ENCODE data around the gene TMIGD2.
"Not testable (repeated sequence)": the region's sequence is repeated elsewhere in the genome, so short reads cannot be mapped to it uniquely, and the experiment has no call there.

The TMIGD2 gene, protein sequence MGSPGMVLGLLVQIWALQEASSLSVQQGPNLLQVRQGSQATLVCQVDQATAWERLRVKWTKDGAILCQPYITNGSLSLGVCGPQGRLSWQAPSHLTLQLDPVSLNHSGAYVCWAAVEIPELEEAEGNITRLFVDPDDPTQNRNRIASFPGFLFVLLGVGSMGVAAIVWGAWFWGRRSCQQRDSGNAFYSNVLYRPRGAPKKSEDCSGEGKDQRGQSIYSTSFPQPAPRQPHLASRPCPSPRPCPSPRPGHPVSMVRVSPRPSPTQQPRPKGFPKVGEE

DNA sequence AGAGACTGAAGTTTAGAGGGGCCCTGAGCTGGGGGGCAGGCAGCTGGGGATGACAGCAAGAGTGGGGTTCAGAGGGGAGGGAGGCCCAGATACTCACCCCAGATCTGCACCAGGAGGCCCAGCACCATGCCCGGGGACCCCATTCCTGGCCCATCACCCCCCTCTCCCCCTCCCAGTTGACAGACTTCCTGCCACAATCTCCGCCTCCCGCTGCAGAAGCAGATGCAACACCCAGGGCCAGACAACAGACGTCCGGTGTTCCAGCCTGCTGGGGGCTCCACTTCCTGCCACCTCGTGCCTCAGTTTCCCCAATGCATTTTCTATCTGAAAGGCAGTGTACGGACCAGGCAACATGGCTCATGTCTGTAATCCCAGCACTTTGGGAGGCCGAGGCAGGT, at the start of gene TMIGD2:
TSS of gene TMIGD2 (minus strand) at position 147 of the 398 bp plus-strand sequence. CDS start at position 143, 4 bp downstream.
- DNase-seq, result no peak

DNA sequence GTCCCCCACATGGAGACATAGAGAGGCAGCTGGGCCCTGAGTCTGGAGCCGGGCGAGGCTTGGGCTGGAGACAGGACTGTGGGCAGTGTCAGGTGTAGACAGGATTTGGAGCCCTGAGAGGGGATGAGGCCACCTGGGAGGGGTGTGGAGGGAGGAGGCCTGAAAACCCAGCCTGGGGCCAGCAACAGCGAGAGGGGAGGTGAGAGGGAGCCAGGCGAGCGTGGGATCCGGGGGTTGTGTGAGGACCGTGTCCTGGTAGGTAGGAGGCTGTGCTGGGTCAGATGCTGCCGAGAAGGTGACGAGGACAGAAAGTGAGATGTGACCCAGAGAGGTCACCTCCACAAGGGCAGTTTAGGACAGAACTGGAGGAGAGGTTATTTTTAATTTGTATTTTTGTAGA, 48.5 kb upstream of the TMIGD2 start:
- DNase-seq, result no peak

DNA sequence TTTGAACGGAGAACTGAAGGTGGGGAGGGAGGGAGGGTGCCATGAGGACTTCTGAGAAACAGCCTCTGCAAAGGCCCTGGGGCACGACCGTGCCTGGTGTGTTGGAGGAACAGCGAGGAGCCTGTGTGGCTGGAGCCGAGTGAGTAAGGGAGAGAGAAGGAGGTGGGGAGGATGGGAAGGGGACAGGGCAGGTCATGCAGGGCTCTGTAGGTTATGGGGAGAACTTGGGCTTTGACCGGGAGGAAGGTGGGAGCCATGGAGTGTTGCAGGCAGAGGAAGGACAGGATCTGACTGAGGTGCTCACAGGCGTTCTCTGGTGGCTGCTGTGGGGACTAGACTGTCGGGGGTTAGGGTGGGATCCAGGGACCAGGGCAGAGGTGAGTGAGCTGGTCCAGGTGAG, 47.9 kb upstream of the TMIGD2 start:
- DNase-seq, result no peak

DNA sequence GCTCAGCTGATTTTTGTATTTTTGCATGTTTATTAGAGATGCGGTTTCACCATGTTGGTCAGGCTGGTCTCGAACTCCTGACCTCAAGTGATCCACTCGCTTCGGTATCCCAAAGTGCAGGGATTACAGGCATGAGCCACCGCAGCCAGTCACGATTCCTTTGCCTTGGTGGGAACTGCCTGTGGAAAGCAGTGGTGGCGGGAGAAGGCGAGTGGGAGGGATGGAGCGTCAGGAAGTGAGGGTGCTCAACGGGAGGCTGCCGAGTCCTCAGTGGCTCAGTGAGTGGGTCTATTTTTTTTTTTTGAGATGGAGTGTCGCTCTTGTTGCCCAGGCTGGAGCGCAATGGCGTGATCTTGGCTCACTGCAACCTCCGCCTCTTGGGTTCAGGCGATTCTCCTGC, 47.0 kb upstream of the TMIGD2 start:
- DNase-seq, result not testable (repeated sequence)

DNA sequence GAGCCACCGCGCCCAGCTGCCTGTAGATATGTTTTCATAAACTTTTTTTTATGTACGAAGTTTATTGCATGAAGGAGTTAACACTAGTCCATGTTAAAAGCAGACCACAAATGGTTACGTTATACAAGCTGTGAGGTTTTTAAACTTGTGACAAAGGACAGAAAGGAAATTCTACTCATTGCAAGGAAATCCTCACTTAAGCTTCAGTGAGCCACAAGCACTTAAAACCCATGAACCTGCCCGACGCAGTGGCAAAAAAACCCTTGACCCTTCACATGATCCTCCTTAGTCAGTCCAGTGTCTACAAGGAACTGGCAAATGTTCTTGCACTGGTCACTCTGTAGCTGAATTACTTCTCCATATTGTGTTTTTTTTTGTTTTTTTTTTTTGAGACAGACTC, 45.3 kb upstream of the TMIGD2 start:
- DNase-seq, result no peak

DNA sequence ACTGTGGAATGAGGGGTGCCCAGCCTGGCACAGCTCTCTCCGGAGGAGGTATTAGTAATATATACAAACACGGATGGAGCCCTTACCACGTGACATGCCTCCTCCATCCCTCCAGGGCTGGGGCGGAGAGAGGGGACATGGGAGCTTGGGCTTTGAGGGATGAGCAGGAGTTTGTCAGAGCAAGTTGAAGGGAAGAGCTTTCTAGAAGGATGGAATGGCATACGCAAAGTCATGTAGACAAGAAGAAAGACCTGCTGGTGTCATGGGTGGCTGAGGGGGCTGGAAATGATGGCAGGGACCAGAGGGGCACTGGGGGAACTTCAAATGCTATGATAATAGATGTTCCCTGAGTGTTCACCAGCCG, 43.8 kb upstream of the TMIGD2 start:
- no peak for DNase-seq

DNA sequence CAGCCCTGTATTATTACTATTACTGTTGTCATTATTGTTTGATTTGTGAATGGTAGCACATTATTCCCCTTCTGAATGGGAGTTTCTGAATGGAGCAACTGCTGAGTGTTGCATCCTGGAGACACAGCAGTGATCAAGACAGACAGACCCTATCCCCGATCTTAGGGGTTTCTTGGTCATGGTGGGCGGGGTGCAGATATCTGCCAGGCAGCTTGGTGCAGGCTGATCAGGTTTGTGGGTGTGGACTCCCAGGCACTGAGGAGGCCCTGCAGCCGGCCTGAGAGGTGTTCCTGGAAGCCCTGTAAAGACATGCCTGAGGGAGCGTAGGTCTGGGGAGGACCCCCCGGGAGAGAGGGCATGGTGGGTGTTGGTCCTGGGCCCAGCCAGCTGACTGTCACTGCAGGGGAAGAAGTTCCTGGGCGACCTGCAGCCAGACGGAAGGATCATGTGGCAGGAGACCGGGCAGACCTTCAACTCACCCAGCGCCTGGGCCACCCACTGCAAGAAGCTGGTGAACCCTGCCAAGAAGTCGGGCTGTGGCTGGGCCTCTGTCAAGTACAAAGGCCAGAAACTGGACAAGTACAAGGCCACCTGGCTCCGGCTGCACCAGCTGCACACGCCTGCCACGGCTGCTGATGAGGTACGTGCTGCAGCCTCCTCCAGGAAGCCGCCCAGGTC, 43.3 kb upstream of the TMIGD2 start:
- DNase-seq, result no peak

DNA sequence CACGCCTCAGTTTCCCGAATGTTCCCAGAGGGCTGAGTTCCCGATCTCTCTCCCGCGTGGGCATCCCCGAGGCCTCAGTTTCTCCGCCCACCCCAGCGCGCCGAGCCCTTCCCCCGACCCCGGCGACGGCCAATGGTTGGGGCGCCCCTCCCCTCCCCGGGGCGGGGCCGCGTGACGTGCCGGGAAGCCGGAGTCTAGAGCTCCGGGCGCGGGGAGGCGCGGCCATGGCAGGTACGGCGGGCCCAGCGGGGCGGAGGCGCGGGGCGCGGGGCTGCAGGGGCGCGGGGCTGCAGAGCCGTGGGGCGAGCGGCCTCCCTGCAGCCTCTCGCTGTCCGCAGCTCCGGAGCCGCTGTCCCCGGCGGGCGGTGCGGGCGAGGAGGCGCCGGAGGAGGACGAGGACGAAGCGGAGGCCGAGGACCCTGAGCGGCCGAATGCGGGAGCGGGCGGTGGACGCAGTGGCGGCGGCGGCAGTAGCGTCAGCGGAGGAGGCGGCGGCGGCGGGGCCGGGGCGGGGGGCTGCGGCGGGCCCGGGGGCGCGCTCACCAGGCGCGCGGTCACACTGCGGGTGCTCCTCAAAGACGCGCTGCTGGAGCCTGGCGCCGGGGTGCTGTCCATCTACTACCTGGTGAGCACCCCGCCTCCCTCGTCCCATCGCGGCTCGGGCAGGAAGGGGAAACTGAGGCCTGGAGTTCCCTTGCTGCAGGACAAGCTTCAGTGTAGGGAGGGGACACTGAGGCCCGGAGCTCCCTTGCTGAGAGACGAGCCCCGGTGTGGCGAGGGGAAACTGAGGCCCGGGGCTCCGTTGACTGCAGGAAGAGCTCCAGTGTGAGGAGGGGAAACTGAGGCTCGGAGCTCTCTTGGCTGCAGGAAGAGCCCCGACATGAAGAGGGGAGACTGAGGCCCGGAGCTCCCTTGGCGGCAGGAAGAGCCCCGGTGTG, 41.5 kb upstream of the TMIGD2 start, which contains the start of gene MPND:
TSS of gene MPND (plus strand) at position 193 of the 938 bp plus-strand sequence. CDS start at position 225, 32 bp downstream.
- DNase-seq, result peak; percentile 66 to 95 (median 91)

DNA sequence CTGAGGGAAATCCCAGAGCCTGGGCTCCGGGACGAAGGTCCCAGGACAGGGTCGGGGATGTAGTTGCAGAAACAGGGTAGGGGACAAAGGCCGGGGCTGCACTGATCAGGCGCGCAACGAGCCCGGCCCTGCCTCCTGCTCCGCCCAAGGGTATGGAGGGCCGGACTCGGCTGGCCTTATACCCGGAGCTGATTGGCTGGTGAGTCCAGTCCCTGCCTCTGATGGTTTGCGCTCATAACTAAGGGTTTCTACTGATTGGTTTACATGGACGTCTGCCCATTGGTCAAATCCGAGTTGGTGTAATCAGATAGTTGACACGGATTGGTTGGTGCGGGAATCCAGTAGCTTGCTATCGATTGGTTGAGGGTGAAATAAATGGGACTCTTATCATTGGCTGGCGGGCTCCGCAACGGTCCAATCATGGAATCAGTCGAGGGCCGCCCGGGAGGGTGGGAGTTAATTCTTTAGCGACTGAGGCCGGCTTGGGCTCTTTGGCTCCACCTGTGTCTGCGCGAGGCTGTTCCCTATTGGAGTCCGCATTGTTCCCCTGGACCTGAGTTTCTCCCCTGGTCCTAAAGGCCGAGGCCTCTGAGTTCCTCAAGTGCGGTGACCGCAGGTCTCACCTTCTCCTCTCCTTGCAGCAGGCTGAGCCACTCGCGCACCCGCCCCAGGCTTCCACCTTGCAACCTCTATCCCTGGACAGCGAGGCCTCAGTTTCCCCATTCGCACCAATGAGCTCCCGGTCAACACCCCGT, 40.6 kb upstream of the TMIGD2 start:
- DNase-seq, result peak; percentile 71 to 100 (median 96)

DNA sequence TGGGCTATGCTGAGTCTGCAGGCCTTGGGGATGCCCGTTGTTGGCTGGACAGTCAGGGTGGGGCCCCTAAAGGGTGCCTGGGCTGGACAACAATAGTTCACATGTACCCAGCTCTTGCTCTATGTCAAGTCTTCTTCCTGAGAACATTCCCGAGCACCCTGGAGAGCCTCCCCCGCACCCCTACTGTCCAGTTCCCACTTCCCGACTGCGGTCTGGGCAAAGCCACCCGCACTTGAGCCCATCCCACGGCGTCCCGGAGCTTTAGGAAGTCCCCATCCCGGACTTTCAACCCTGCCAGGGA, 40.1 kb upstream of the TMIGD2 start:
- no peak for DNase-seq

DNA sequence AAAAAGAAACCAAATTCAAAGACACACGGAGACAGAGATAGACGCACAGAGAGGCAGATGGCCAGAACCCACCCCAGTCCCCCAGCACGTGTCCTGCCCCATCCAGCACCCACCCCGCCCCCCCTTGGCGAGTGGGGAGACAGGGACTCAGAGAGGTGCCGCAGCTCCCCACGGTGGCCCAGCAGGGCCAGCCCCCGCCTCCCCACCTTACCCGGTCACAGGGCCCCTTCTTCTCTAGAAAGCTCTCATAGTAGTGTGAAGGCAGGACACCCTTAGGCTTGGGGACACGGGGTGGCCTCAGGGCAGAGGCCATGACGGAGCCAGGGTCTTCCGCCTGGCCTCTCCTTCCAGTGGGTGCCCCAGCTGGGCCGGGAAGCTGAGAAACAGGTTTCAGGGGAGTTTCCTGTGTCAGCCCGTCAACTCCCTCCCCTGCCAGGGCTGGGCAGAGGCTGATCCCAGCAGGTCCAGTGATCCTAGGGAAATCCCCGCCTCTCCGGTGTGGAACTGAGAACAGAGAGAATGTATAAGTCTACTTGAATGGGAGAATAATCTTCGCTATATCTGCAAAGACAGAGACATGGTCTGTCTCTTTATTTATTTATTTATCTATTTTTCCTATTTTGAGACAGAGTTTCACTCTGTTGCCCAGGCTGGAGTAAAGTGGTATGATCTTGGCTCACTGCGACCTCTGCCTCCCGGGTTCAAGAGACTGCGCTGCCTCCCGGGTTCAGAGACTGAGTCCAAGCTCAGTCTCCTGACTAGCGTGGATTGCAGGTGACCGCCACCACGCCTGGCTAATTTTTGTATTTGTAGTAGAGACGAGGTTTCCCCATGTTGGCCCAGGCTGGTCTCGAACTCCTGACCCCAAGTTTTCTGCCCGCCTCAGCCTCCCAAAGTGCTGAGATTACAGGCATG, 36.5 kb upstream of the TMIGD2 start, which contains the start of gene STAP2:
TSS of gene STAP2 (minus strand) at position 387 of the 915 bp plus-strand sequence. CDS start at position 313, 74 bp downstream.
- DNase-seq, result no peak

DNA sequence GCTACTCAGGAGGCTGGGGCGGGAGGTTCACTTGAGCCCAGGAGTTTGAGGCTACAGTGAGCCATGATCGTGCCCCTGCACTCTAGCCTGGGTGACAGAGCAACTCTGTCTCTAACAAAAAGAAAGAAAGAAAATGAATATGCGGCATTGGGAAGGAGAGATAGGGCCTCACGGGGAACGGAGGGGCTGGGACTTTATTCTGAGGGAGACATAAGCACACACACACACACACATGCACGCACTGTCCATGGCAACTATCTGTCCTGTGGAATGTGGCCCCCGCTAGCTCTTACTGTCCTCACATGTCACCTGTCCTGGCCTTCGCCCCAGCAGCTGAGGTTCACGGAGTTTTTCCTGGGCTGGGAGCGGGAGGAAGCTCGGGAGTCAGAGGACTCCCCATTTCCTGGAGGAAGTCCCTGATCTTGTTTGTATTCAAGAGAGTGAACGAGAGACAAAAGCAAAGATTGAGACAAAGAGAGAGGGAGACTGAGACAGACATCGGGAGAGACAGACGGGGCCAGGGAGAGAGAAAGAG, 35.8 kb upstream of the TMIGD2 start:
- peak in 1 of 14 donors; percentile 15 for DNase-seq

DNA sequence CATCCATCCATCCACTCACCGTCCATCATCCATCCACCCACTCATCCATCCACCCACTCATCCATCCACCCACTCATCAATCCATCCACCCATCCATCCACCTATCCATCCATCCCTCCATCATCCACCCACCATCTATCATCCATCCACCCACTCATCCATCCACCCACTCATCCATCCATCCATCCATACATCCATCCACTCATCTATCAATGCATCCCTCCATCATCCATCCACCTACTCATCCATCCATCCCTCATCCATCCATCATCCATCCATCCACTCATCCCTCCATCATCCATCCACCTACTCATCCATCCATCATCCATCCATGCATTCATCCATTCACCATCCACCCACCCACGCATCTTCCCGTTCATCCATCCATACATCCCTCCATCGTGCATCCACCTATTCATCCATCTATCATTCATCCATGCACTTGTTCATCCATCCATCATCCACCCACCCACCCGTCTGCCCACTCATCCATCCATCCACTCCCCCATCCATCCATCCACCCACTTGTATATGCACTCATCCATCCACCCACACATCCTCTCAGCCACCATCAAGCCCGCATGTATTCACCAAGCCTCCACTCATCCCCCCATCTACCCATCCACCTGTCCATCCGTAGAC, 32.9 kb upstream of the TMIGD2 start:
- no peak for DNase-seq

DNA sequence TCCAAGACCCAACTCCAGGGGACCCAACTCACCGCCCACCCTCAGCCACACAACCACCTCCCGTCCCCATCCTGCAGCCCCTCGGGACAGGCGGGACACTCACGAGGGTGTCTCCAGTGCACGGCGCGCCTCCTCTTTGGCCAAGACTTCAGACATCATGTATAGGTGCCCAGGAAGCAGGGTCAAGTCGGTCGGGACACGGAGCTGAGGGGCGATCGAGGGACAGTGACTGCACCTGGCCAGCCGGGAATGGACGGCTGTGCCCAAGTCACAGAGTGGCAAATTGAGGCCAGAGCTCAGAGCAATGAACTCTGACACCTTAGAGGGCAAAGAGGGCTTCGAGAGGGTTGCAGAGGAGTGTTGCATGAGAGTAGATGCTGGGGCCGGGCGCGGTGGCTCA, 27.7 kb upstream of the TMIGD2 start:
- no peak for DNase-seq

DNA sequence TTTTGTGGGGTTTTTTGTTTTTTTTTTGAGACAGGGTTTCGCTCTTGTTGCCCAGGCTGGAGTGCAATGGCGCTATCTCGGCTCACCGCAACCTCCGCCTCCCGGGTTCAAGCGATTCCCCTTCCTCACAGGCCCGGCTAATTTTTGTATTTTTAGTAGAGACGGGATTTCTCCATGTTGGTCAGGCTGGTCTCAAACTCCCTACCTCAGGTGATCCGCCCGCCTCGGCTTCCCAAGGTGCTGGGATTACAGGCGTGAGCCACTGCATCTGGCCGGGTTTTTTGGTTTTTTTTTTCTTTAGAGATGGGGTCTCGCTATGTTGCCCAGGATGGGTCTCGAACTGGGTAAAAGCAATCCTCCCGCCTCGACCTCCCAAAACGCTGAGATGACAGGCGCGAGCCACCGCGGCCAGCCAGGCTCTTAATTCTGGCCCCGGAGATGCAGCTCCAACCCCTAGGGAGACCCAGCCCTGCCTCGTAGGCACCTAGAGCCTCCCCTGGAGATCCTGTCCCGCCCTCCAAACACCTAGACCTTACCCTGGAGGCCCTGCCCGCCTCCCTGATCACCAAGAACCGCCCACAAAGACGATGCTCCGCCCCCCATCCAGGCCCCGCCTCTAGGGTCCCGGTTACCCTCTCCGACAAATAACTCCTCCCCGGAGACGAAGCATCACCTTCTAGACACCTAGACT, 26.9 kb upstream of the TMIGD2 start:
- DNase-seq, result not testable (repeated sequence)

DNA sequence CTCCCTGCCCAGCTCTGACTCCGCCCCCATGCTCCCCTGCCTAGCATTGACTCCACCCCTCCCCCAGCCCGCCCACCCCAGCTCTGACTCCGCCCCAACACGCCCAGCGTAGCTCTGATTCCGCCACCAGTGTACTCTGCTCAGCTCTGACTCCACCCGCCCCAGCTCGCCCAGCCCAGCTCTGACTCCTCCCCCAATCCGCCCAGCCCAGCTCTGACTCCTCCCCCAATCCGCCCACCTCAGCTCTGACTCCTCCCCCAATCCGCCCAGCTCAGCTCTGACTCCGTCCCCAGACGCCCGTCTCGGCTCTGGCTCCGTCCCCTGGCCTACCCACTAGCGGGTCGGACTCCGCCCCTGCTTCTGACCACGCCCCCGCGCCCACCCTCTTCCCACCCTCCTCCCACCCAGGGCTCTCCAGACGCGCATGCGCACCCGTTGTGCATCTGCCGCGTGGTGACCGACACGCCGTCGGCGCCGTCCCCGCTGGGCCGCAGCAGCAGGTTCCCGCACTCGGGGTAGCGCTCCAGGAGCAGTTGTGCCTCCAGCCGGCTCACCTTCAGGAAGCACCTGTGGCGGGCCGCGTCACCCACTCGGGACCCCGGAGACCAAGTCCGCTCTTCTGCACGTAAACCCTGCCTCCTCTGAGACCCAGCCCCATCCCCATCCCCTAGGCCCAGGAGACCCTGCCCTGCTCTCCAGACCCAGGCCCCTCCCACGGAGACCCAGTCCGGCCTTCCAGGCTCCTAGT, 26.2 kb upstream of the TMIGD2 start:
- DNase-seq, result peak; percentile 79 to 100 (median 92)

DNA sequence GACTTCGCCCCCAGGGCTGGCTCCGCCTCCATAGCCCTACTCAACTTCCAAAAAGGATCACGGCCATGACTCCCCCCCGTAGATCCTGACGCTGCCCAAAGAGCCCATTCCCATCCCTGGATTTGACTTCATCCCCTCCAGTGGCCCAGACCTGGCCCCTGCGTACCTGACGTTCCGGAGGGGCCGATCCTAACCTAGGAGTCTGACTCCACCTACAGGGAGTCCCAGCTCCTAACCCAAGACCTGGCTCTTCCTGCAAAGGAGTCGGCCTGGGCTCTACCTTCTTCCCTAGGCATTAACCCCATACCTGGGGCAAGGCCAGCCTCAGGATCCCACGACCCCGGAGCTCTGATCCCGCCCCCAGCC, 25.7 kb upstream of the TMIGD2 start:
- no peak for DNase-seq

DNA sequence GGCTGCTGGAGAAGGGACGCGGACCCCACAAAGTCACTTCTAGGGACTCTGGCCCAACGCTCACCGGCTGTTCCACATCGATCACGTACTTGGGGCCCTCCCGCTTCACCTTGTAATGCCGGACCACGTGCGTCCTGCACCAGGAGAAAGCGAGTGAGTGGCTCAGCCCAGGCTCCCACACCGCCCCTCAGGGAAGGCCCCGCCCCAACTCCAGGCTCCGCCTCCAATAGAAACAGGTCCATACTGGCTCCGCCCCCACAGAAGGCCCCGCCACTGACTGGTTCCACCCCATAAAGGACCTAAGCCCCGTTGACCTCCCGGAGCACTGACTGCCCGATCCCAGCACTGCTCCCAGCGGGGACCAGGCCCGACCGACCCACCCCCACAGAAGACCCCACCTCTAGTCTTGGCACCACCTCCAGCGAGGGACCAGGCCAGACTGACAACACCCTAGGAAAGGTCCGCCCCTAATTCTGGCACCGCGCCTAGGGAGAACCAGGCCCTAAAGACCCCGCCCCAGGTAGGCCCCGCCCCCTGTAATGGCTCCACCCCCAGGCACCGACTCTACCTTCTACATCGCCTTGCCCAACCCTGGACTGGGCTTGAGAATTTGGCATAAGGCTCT, 25.2 kb upstream of the TMIGD2 start:
- DNase-seq, result peak in 6 of 14 donors; percentile 18 to 74 (median 25)

DNA sequence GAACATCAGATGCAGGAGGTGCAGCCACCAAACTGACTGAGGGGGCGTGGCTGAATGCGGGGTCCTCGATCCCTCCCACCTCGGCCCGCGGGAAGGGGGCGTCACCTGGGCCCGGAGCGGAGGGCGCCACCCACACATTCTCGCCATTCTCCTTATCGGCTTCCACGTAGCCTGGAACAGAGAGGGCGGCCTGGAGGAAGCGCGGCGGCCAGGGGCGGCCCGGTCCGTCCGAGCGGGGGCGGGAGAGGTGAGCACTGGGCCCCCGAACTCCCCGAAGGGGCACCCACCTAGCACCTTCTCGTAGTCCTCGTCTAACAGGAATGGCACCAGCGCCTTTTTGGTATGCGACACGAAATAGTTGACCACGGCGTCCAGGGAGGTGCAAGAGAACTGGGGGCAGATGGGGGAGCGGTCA, 24.7 kb upstream of the TMIGD2 start:
- DNase-seq, result no peak

All from C1 segment of cervical spinal cord (tissue), 14 donors.